GM21360 (cell line): ENCODE results near the gene GPSM1.
"Not testable (repeated sequence)": the region's sequence is repeated elsewhere in the genome, so short reads cannot be mapped to it uniquely, and the experiment has no call there.

Experiments used
- ATAC-seq: cut with Tn5 transposase; IDR thresholded peaks from one replicate; pipeline ENCODE4 v1.9.1; 2021; ENCODE audit warnings: mild to moderate bottlenecking, moderate library complexity; ENCODE audit not compliant: unreplicated experiment

GPSM1 gene

DNA sequence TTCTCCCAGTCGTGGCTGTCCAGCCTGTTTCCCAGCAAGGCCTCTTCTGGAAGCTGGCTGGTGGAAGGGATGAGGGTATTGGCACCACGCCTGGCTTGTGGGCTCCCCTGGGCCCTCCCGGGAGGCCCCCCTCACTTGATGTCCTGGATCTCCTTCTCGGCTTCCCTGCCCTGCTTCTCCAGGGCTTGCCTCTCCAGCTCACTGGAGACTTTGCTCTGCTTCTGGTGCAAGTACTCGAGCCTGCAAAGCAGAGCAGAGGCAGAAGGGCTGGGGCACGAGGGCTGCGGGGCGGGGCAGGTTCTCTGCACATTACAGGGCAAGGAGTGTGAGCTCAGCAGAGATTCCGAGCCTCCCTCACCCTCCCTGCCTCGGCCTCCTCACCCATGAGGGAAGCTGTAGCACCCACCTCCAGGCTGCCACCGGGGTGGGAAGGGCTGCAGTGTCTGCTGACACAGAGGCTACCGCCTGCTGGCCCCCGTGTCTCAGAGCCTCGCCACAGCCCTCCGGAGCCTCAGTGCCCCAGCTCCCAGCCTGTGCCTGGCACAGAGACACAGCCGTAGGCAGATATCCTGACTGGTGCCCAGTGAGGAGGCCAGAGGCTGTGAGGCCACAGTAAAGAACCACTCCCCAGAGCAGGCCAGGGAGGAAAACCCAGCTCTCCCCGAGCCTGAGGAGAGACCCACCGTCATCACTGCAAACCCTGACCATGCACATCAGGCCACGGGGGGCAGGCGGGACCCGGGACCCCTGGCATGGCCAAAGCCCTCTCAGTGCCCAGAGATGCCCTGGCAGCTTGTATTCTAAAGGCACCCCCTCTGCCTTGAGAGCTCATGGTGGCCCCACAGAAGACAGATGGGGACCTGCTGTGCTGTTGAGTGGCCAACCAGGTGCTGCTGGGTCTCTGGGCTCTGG lies 65.5 kb downstream of the GPSM1 start:
- no peak for ATAC-seq

DNA sequence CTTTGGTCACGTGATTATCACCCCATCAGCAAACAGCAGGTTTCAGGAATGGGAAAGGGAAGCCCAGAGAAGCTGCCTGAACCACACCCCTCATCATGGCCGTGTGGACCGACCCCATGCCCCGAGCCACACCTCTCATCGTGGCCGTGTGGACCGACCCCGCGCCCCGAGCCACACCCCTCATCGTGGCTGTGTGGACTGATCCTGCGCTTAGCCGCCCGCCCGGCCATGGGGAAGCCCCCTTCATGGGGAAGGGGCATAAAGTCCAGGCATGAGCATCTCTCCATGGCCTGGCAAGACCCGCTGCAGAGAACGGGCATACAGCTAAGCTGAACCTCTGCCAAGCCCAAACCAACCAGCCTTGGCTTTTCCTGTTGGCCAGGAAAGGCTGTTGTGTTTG lies 66.2 kb downstream of the GPSM1 start:
- no peak for ATAC-seq

DNA sequence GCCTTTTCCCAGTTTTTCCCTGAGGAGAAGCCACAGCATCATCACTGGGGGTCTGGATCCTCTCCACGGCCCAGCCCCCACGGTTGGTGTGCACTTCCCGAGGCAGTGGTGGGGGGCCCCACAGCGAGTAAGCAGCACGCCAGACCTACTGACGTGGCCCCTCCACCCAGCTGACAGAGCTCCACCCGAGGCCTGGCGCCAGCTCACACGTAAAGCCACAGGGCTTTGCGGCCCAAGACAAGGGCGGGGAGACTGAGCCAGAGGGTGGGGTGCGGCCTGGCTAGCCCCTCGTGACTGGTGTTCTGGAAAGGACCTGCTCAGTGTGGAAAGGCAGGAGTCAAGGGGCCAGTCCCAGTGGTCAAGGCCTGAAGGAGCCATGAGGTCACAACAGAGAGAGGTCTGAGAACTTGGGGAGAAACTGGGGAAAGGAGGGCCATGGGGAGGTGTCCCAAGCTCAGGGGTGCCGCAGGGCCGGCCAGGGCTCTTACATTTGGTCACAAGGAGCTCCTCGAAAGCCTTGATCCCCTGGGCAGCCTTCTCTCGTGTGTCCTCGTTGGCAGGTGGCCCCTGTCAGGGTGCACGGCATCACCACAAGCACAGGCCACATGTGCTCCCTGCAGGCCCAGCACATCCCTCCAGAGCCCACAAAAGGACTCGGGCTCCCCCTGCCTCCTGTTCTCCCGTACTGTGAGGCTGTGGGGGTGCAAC lies 67.1 kb downstream of the GPSM1 start:
- ATAC-seq: no peak

DNA sequence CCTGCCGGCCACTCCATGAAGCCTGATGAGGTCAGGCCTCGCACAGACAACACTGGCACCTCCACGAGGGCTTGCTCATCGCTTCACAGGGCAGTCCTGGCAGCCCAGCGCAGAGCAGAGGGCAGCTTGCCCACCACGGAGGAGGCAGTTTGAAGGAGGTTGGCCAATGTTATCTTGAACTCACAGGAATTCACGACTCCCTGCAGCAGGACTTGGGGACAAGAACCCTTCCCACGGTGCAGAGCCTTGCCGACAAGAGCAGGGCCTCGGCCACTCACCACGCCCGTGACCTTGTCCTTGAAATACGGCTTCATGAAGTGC lies 67.6 kb downstream of the GPSM1 start:
- ATAC-seq: no peak

DNA sequence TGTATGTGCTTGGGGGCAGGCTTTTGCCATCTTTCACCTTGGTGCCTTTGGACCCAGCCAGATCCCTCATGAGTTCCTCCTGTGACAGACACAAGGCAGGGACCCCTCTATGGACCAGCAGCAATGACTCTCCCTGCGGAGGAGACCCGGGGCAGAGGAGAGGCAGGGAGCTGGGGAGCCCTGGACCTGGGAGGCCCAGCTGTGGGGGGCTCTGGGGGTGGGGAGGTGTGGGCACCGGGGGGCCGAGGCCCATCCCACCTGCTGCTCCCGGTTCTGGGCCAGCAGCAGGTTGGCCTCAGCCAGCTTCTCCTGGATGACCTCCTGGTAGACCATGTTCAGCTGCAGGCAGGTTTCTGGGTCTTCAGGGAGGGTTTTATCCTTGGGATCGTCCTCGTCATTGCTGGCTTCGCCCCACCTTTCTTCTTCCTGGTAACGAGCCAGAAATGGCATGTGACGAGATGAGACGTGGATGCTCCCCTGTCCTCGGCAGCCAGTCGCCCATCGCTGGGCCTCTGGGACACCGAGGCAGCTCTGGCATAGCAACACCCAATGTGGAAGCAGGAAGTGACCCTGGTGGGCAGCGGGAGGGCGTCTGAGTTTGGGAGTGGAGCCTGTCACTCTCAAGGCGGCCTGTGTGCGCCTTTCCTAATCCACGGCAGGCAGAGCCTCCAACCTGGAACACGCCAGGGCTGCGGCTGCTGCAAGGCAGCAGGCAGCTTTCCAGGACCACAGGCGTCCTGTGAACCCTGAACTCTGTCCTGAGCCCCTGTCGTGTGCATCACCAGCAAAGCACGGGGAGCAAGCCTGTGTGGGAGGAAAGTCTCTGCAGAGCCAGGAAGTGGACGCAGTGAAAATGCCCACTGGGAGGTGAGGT lies 68.2 kb downstream of the GPSM1 start:
- ATAC-seq: no peak

DNA sequence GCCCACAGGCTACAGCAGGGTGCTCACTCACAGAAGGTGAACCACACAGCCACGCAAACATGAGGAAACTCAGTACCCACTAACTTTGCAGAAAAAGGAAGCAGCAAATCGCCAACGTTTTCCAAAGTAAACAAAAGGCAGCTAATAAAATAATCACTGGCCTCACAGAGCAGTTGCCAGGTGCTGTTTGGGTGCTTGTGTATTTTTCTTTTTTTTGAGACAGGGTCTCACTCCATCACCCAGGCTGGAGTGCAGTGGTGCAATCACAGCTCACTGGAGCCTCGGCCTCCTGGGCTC lies 68.8 kb downstream of the GPSM1 start:
- ATAC-seq: no peak

DNA sequence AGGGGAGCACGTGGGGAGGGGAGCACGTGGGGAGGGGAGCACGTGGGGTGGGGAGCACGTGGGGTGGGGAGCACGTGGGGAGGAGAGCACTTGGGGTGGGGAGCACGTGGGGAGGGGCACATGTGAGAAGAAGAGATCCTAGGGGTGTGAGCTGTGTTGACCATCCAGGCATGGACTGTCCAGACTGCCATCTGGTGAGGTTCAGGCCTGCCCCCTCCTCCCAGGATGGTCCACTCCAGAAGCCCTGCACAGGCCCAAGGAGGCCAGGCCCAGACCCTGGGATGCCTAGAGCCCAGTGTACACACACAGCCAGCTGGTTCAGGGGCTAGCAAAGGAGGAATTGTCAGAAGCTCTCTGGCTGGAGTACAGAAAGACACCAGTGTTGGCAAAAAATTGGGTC lies 70.3 kb downstream of the GPSM1 start:
- no peak for ATAC-seq

DNA sequence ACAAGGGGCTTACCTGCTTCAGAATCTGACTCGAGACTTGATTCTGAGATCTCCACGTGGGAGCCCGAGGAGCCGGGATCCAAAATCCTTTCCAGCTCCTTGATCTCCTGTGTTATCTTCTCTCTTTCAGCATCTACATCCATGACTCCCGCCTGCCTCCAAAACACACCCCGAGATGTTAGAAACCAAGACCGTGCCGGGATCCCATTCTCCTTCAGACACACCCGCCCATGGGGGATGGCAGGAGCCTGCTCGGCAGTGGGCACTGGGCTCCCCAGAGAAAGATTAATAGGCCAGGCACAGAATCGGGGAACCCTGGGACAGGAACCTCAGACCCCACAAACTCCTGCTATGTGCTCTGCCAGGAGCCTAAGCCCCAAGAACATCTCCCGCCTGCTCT lies 70.9 kb downstream of the GPSM1 start:
- no peak for ATAC-seq

DNA sequence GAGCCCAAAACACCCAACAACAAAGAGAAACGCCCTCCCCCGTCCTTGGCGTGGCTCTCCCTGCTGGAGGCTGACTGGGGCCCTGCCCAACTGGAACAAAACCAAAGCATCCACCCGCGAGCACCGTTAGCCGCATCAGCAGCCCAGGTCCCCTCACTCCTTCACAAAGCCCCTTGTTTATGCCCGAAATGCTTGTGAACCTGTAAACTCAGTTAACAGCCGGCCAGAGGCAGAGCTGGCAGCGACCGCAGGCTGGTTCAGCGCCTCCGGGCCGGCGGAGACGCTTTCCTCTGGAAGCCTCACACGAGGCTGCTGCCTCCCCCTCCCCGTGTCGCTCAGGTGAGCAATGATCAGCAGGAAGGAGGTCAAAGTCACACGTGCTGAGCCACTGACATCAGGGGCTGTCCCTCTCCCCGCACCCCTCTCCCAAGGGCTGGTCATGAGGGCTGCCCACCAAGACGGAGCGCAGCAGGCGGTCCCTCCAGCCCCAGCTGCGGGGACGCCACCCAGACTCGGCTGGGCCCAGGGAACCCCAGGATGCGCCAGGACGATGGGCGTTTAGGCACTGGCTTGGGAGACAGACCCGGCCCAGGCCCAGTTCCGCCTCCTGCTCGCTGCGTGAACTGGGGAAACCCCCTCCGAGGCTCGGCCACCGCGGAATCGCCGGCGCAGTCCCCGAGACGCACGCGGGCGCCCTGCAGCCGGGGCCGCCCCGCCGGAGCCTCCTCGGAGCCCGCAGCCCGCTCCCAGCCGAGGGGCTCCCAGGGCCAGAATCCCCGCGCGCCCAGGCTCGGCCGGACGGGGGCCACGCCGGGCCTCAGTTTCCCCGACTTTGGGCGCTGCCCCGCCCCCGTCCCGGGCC lies 72.1 kb downstream of the GPSM1 start:
- ATAC-seq: peak; percentile 25

DNA sequence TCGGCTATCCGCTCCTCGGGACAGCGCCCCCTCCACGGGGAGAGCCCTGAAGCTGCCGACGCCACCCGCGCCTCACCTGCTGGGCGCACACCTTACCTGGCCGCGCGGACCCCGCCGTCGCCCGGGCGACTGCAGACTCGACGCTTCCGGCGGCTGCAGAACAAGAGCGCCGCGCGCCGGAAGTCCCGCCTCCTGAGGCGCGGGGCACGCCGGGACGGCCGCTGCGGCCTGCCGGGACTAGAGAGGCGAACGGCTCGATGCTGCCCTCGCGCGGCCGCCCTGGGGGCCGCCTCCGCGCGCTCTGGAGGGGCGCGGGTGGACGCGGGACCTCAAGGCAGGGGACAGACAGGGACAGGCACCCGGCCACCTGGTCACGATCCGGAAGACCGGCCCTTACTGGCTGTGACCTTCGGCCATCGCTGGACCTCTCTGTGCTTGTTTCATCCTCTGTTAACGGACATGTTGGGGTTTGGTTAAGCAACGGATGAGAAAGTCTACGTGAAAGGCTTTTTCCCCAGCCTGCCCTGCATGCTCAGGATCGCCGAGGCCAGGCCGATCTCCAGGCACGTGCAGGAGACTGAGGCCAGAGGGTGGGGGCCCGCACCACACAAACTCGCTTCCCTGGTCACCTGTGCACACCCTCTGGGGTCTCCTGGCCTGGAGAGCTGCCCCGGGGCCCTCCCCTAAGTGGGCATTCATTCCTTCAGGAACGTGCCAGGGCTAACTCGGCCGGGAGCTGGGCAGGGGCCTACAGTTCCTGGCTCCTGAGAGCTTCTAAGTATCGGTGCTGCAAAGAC lies 72.9 kb downstream of the GPSM1 start, which contains the start of gene SNAPC4:
Gene SNAPC4 (minus strand): TSS at position 133 of the 797 bp plus-strand sequence. CDS start 1,742 bp downstream, outside the sequence.
- ATAC-seq: peak; percentile 59

DNA sequence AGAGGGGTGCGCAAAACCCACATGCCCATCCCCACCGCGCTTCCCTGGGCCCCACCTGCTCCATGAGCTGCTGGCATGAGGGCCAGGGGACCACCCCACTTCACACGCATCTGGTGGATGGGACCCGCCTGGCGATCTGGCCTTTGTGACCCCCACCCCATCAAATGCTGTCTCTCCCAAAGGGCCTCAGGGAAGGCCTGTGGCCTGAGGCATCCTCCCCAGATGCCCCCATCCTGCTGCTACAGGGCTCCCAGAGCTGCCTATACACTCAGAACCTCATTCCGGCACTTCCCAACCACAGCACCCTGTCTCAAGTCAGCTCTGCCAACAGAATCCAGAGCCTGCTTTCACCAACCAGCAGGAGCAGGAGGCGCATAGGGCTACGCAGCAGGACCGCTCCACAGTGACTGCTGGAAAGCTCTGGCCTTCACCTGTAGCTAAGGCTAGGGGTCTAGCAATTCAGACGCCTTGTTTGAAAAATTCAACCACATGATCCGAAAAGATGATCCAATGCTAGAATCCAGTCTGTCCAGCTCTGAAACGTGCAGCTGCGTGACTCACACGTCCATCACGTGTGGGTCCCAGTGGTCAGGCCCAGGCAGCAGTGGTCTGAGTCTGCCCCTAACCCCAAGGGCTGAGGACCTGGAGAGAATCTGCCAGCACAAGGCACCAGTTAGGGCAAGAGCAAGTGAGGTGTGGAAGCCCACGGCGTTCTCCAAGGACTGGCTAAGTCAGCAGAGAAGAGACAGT lies 74.0 kb downstream of the GPSM1 start:
- no peak for ATAC-seq

DNA sequence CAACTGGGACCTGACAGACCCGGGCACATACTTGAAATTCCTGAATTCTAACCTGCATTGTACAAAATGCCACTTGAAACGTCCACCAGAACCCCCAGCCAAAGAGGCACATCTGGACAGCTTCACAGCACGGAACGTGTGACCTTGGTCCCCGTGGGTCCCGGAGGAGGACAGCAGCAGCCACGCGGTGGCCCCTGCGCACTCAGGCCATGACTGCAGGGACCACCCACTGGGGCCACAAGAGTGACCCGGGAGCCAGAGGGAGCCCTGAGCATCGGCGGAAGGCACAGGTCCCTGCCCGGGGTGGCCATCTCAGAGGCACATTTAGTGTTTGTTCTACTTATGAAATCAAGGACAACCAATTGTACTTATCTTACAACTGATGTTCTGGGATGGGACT lies 74.7 kb downstream of the GPSM1 start:
- ATAC-seq: no peak

DNA sequence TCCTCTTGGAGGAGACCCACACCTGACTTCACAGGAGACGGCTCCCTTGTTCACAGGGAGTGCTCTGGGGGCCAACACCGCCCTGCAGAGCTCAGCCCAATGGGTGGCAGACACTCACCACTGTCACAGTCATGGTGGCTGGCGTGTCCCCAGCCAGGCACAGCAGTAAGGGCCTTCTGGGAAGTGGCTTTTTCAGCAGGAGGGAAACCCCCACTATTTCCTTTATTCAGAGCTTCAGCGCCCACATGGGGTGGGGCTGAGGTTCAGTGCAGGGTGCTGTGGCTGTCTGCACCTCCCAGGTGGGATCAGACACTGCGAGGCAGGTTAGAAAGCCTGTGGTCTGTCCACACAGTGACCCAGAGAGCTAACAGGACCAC lies 76.2 kb downstream of the GPSM1 start:
- ATAC-seq: no peak

DNA sequence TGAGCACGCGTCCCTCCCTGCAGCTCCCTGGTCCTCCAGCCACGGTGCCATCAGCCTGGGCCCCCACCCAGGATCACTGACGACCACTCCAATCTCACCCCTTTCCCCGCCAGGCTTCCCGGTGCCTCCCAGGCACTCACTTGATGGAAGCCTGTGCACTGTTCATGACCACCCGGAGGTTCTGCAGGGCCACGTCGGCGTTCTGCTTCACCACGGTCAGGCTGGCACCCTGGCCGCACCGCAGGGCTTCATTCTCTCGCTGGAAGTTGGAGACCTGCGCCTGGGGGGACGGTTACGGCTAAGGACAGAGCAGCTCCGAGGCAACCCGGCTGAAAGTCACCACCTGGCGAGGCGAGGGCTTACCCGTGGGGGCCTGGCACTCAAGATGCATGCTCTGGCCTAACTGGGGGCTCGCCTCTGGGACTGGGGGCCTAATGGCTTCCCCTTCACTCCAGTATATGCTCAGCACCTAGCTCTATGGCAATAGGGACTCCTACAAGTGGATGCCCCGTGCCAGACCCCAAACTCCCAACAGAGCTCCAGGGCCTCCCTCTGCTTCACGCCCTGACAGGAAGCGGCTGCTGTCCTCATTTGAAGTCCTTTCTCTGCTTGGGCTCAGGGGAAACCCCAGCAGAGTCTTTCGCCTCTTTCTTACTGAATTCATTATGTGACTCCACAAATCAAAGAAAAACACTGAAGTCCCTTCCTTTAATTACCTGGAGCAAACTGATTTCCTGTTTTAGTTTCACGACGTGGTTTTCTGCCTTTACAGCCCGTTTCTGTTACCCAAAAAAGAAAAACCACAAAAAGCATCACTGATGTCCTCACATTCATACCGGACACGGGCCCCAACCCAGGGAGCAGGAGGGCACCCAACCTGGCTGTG lies 76.8 kb downstream of the GPSM1 start:
- ATAC-seq: no peak

DNA sequence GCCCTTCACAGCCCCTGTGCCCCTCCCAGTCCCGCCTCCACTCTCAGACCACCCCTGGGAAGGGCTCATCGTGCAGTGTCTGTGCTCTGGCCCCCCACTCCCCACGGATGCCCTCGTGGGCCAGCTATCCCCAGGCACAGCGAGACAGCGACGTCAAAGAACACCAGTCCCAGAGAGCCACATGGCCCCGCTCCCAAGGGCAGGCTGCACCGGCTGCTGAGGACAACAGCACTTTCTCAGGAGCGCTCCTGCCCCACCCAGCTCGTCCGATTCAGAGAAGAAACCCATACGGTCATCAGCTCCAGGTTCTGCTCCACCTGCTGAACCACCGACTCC lies 77.4 kb downstream of the GPSM1 start:
- no peak for ATAC-seq

DNA sequence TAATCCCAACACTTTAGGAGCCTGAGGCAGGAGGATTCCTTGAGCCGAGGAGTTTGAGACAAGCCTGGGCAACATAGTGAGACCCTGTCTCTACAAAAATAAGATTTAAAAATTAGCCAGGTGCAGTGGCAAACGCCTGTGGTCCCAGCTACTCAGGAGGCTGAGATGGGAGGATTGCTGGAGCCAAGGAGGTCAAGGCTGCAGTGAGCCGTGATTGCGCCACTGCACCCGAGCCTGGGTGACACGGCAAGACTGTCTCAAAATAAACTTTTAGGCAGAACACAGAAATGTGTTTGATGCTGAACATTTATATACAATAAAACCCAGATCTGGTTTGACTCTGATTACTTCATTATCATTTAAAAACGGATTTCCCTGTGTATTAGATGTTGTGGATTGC lies 78.1 kb downstream of the GPSM1 start:
- no peak for ATAC-seq

DNA sequence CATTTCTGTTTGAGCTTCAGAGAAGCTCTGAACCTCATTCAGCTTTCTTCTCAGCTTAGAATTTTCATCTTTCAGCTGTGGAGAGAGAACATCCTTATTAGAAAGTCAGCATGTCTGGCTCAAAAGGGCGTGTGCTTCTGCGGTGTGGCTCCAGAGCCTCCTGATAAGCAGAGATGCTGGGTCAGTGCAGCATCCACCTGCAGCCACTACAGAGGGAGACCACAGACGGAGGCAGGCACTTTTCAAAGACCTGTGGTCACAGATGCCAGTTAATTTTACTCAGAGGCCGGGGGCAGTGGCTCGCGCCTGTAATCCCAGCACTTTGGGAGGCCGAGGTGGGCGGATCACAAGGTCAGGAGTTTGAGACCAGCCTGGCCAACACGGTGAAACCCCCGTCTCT lies 78.6 kb downstream of the GPSM1 start:
- not testable (repeated sequence) for ATAC-seq

DNA sequence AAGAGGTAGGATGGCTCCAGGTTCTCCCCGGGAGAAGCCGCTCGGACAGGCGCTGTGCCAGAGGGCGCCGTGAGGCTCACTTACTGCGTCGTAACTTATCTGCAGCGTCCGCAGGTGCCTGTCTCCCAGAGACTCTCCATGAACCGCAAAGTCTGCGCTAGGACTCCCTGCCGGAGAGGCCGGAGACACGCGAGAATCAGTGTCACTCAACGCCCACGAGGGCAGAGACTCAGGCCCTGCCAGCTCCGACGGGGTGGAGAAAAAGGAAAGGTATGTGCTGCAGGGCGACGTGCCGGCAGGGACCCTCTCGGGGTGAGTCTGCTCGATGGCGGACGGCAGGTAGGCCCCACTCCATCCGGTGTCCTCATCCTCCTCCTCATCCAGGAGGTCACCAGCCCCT lies 79.7 kb downstream of the GPSM1 start:
- ATAC-seq: not testable (repeated sequence)
